Fibroblast of lung (primary cell): ENCODE data around the gene TLN1.

Experiments used
- EZH2 ChIP-seq: IDR thresholded peaks from 2 replicates; pipeline ENCODE4 v1.5.1; 2012; ENCODE audit warnings: low read length, control low read depth, mild to moderate bottlenecking; ENCODE audit errors: missing control alignments
- TF ChIP-seq, protein P1 (sequence below), 2 donors: IDR thresholded peaks in 1 of 2; conservative IDR thresholded peaks in 1 of 2; 1 replicate in 1 of 2; 2 replicates in 1 of 2; pipeline ENCODE4 v1.5.1; 2011 to 2012; ENCODE audit warnings: low read length in 2 of 2, control low read depth in 1 of 2, inconsistent platforms in 1 of 2, low read depth in 1 of 2, mild to moderate bottlenecking in 1 of 2

DNA sequence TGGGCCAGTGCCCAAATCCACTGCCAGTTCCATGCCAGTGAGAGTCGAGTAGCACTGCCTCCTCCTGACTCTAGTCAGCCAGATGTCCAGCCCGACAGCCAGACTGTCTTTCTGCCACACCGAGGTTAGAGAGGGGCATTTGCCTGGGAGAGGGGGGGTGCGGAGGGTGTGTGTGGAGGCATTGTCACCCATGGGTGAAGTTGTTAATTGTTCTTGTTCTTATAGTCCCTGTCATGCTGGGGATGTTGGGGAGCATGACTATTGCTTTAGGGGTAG, 18.2 kb upstream of the TLN1 start:
- TF ChIP-seq, protein P1, sequence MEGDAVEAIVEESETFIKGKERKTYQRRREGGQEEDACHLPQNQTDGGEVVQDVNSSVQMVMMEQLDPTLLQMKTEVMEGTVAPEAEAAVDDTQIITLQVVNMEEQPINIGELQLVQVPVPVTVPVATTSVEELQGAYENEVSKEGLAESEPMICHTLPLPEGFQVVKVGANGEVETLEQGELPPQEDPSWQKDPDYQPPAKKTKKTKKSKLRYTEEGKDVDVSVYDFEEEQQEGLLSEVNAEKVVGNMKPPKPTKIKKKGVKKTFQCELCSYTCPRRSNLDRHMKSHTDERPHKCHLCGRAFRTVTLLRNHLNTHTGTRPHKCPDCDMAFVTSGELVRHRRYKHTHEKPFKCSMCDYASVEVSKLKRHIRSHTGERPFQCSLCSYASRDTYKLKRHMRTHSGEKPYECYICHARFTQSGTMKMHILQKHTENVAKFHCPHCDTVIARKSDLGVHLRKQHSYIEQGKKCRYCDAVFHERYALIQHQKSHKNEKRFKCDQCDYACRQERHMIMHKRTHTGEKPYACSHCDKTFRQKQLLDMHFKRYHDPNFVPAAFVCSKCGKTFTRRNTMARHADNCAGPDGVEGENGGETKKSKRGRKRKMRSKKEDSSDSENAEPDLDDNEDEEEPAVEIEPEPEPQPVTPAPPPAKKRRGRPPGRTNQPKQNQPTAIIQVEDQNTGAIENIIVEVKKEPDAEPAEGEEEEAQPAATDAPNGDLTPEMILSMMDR (conservative IDR thresholded peaks at IDR 0.05 in 1 of 2, IDR thresholded peaks at IDR 0.05 in 1 of 2; ENCODE audit: low read depth in 1 of 2, low read length in 2 of 2): no peak
- TF ChIP-seq EZH2: no peak
